NCI-H2227 (cell line): ENCODE results near the gene REPS1.
"Not testable (repeated sequence)": the region's sequence is repeated elsewhere in the genome, so short reads cannot be mapped to it uniquely, and the experiment has no call there.

Source experiments
- DNase-seq: peaks from one replicate; lab custom pipeline; 2025; ENCODE audit not compliant: unreplicated experiment; lab: John Stamatoyannopoulos, UW

Gene REPS1

GRCh38 chr6:139003751-139004150 is 15.7 kb upstream of the REPS1 start:
- no peak for DNase-seq

- no peak for DNase-seq
Measured at GRCh38 chr6:138999949-139000725, 12.1 kb upstream of the REPS1 start.

GRCh38 chr6:138997136-138997535 is 9.1 kb upstream of the REPS1 start:
- DNase-seq: no peak

GRCh38 chr6:138996524-138996923 is 8.5 kb upstream of the REPS1 start:
- no peak for DNase-seq

GRCh38 chr6:138993410-138993809 is 5.4 kb upstream of the REPS1 start:
- DNase-seq: not testable (repeated sequence)

- DNase-seq: not testable (repeated sequence)
Measured at GRCh38 chr6:138992965-138993364, 4.9 kb upstream of the REPS1 start.

GRCh38 chr6:138991206-138991605 is 3.2 kb upstream of the REPS1 start:
- DNase-seq: no peak

GRCh38 chr6:138989098-138989983 is 1.3 kb upstream of the REPS1 start:
- no peak for DNase-seq

- DNase-seq: no peak
Measured at GRCh38 chr6:138988469-138988834, 399 bp upstream of the REPS1 start.

GRCh38 chr6:138987080-138987642 is 892 bp downstream of the REPS1 start:
- peak; percentile 31 for DNase-seq

GRCh38 chr6:138986578-138986977 is 1.5 kb downstream of the REPS1 start:
- no peak for DNase-seq

- DNase-seq: no peak
Measured at GRCh38 chr6:138981416-138981815, 6.6 kb downstream of the REPS1 start.

- no peak for DNase-seq
Measured at GRCh38 chr6:138979813-138980668, 8.0 kb downstream of the REPS1 start.

GRCh38 chr6:138979365-138979764 is 8.7 kb downstream of the REPS1 start:
- DNase-seq: no peak

- DNase-seq: no peak
Measured at GRCh38 chr6:138978229-138978628, 9.8 kb downstream of the REPS1 start.

- DNase-seq: no peak
Measured at GRCh38 chr6:138977646-138978167, 10.3 kb downstream of the REPS1 start.

- no peak for DNase-seq
Measured at GRCh38 chr6:138977242-138977641, 10.8 kb downstream of the REPS1 start.

GRCh38 chr6:138975815-138976214 is 12.2 kb downstream of the REPS1 start:
- DNase-seq: no peak

- no peak for DNase-seq
Measured at GRCh38 chr6:138973466-138974153, 14.4 kb downstream of the REPS1 start.

GRCh38 chr6:138972226-138972665 is 15.8 kb downstream of the REPS1 start:
- no peak for DNase-seq
